GM19035 (cell line): Measurements from ENCODE around the gene ARHGEF2.

Experiments
- ATAC-seq: cut with Tn5 transposase; IDR thresholded peaks from one replicate; pipeline ENCODE4 v1.9.1; 2021; ENCODE audit not compliant: unreplicated experiment

ARHGEF2 gene

GRCh38 chr1:155978325-155978972 is at the start of gene ARHGEF2:
TSS of gene ARHGEF2 (minus strand) at chr1:155978547. CDS start at chr1:155978427, 120 bp downstream.
- ATAC-seq: peak; percentile 50

GRCh38 chr1:156026588-156026987 is 48.2 kb upstream of the ARHGEF2 start:
- ATAC-seq: no peak

GRCh38 chr1:156025876-156026275 is 47.5 kb upstream of the ARHGEF2 start:
- ATAC-seq: no peak

DNA sequence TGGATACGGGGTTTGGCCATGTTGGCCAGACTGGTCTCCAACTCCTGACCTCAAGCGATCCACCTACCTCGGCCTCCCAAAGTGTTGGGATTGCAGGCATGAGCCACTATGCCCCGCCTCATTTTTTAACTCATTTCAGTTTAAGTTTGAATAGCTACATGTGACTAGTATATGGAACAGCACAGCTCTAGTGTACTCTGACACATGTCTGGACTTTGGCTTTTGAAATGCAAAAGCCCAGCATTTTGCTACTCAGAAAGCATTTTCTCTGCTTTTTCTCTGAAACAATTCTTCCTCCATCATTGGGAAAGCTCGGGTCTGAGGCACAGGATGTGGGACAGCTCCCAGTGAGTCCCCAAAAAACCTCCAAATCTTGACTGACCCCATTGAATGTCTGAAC is 46.5 kb upstream of the ARHGEF2 start:
- ATAC-seq: no peak

- no peak for ATAC-seq
Measured at GRCh38 chr1:156021954-156022353, 43.6 kb upstream of the ARHGEF2 start.

GRCh38 chr1:156021093-156021428 is 42.7 kb upstream of the ARHGEF2 start:
- ATAC-seq: no peak

GRCh38 chr1:156020293-156021092 is 42.1 kb upstream of the ARHGEF2 start, which contains the start of gene SSR2:
TSS of gene SSR2 (minus strand) at chr1:156020951. CDS start at chr1:156020167, 784 bp downstream.
- ATAC-seq: peak; percentile 97

- no peak for ATAC-seq
Measured at GRCh38 chr1:156019946-156020292, 41.6 kb upstream of the ARHGEF2 start.

- ATAC-seq: no peak
Measured at GRCh38 chr1:156014829-156015228, 36.5 kb upstream of the ARHGEF2 start.

GRCh38 chr1:156012051-156012817 is 33.9 kb upstream of the ARHGEF2 start:
- ATAC-seq: peak; percentile 74

- no peak for ATAC-seq
Measured at GRCh38 chr1:156009404-156009803, 31.1 kb upstream of the ARHGEF2 start.

- ATAC-seq: no peak
Measured at GRCh38 chr1:156006666-156007376, 28.5 kb upstream of the ARHGEF2 start.

DNA sequence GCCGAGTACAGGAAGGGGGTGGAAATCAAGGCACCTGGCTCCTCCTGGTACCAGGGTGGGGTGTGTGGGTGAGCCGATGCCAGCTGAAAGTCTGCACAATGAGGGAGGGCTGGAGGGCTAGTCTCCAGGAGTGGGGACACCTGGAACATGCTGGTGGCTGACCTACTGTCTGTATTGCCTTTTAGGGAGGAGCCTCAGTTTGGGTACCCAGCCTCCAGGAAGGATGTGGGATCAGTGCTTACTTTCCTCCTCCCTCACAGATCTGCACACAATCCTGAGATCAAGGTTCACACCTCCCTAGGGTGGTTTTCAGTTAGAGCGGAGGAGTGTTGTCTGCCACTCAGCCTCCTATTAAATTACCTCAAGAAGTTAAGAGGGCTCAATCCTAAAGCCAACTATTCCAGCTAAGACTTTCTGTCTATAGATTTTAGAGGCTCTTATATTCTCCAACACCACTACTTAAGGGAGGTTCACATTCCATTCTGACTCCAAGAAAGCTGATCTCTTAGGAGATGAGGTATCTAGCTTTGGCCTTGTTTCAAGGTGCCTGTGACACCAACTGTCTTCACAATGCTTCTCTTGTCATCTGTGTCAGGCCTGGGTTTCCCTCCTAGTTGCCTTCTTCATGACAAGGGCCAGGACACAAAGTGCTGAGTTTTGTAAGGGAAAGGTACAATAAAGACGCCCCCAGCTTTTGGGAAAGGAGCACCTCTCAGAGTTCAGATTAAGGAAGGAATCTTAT is 26.7 kb upstream of the ARHGEF2 start:
- ATAC-seq: no peak

GRCh38 chr1:156003923-156004188 is 25.5 kb upstream of the ARHGEF2 start:
- no peak for ATAC-seq

DNA sequence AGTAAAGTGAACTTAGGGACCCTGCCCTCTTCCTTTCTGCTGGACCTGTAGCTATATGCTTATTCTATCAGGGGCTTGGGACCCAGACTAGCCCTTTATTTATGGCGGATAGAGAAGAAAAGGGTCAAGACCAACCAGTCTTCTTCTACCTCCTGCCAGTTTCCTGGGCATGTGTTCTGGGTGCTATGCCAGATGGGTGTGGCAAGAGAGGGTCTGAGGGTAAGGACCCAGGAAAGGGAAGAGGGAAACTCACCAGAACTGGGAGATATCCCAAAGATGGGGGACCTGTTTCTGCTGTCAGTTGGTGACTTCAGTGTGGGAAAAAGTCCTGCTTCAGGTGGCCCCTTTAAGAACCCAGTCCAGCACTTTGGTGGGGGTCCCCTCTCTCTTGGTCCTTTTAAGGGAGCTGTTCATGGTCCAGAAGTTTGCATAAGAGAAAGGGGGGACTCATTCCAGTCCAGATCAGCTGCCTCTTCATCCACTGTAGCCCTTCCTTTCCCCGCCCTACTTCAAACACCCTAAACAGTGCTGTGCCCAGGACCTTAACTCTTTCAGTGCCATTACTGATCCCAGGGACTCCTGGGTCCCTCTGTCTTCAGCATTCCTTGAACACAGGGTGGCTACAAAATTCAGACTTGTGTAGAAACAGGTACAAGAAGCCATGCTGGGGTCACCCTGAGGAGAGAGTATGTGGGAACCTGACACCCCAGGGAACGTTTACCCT is 24.0 kb upstream of the ARHGEF2 start:
- no peak for ATAC-seq

GRCh38 chr1:156001662-156002171 is 23.4 kb upstream of the ARHGEF2 start:
- no peak for ATAC-seq

DNA sequence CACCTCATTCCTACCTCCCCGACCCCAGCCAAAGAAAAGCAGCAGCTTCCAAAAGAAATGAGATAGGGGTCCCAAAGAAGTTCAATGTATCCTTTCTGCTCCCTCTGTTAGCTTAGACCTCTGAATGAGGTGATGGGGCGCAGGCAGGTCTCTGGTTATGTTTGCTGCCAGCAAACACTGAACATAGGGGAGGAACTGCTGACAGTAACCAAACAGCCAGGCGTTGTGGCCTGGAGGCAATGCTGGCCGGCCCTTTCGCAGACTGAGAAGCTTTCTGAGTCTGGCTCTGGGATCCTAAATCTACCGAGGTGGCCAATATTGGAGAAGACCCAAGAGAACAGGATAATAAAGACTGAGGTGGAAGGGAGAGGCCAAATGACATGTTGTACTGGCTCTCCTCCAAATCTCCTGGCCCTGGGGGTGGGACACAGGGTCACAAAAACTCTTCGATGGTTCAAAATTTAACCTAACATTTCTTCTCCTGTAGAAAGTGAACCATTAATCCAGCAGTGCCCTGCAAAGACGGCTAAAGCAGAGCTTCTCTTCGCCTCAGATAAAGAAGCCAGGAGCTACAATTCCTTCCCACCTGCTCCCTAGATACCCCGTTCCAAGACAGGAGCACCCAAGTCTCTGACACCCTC is 22.8 kb upstream of the ARHGEF2 start:
- ATAC-seq: no peak

DNA sequence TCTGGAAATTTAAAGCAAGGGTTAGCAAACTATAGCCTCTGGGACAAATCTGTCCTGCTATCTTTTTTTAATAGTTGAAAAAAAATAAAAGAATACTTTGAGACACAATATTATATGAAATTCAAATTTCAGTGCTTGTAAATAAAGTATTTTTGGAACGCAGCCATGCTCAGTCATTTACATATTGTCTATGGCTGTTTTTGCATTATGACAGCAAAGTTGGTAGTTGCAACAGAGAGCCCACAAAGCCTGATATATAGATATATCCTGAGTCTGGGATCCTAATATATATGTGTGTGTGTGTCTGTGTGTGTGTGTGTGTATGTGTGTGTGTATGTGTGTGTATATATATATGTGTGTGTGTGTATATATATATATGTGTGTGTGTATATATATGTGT is 21.6 kb upstream of the ARHGEF2 start:
- ATAC-seq: no peak

DNA sequence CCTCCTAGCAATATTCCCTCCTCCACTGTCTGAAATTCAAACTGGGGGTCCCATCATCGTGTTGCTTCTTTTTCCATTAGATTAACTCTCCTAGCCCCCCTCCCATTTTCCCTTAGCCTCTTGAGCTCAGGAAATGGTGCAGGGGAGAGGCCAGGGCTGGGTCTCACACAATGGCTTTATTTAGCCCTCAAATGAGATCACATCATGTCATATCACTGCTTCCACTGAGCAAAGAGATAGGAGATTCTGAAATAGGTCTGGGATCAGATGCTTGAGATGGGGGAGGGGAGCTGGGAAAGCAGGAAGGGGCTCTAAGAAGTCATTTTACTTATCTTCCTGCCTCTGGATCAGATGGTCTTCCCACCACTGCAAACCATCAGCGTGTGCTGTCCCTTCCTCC is 17.8 kb upstream of the ARHGEF2 start:
- no peak for ATAC-seq
